Measurements from ENCODE around the gene LMNTD2.

The LMNTD2 gene

GRCh38 chr11:568306-569157 lies 8.0 kb upstream of the LMNTD2 start:
- peak; percentile 95 for DNase-seq (ENCODE audit: low spot score)

- DNase-seq (ENCODE audit: low spot score): no peak
These were observed 7.2 kb upstream of the LMNTD2 start for GRCh38 chr11:567629-568292.

GRCh38 chr11:567011-567628 lies 6.6 kb upstream of the LMNTD2 start:
- DNase-seq (ENCODE audit: low spot score): no peak

GRCh38 chr11:565921-566509 lies 5.5 kb upstream of the LMNTD2 start:
- DNase-seq (ENCODE audit: low spot score): no peak

- no peak for DNase-seq (ENCODE audit: low spot score)
These were observed 3.5 kb upstream of the LMNTD2 start for GRCh38 chr11:563812-564578.

- no peak for DNase-seq (ENCODE audit: low spot score)
These were observed 2.7 kb upstream of the LMNTD2 start for GRCh38 chr11:563066-563811.

- DNase-seq (ENCODE audit: low spot score): no peak
These were observed 1.6 kb upstream of the LMNTD2 start for GRCh38 chr11:562046-562645.

- DNase-seq (ENCODE audit: low spot score): no peak
These were observed 838 bp upstream of the LMNTD2 start for GRCh38 chr11:561148-562003.

GRCh38 chr11:559712-560304 lies 730 bp downstream of the LMNTD2 start:
- DNase-seq (ENCODE audit: low spot score): no peak

- DNase-seq (ENCODE audit: low spot score): no peak
These were observed 1.4 kb downstream of the LMNTD2 start for GRCh38 chr11:559020-559620.

GRCh38 chr11:558503-558902 lies 2.0 kb downstream of the LMNTD2 start:
- DNase-seq (ENCODE audit: low spot score): no peak

GRCh38 chr11:557328-558132 lies 3.0 kb downstream of the LMNTD2 start:
- no peak for DNase-seq (ENCODE audit: low spot score)

GRCh38 chr11:556662-557256 lies 3.8 kb downstream of the LMNTD2 start:
- DNase-seq (ENCODE audit: low spot score): no peak

GRCh38 chr11:555780-556661 lies 4.5 kb downstream of the LMNTD2 start:
- no peak for DNase-seq (ENCODE audit: low spot score)

GRCh38 chr11:555227-555779 lies 5.2 kb downstream of the LMNTD2 start:
- DNase-seq (ENCODE audit: low spot score): no peak
